ENCODE results near the gene SLC23A2.

SLC23A2 gene

DNA sequence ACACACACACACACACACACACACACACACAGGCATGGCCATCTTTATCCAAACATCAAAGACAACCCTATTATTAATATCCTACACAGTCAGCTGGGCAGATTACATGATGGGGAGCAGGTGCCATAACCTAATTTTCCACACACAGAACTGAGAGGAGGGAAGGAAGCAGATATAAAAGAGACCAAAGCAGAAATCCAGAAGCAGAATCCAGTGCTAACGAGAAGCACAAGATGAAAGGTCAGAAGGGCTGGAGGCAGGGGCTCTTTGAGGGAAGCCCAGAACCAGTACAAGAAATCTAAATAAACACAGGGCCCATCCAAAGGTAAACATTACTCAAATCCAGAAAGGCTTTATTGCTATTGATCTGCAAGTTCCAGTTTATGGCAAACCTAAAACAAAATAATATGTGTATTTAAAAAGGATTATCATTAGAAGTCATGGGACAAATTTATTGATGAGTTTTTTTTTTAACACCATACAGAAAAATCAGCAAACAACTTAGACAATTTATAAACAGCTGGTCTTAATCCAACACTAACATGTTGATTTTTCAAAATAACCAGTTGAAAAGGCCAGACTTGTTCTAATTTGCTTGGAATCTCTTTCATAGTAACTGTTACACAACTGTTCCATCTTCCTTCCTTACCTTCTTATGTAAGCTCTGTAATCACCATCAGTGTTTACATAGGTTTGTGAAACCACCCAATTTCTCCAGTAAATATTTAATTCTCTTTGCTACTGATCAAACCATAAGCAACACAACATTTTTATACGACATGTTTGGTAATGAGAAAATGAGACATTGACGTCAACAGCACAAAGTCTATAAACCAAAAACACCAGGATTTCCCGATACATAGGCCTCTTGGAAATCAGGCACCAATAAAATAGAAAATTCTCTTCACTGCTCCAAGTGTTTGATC is 34.2 kb downstream of the SLC23A2 start:
- peaks cover 14% of the 10 kb centered on the region for H3K36me3 ChIP-seq (replicated peaks; ENCODE audit: low read depth, low read length)
- no peaks in the 10 kb centered on the region for H3K27me3 ChIP-seq (ENCODE audit: low read depth, low read length)
- H3K9ac ChIP-seq (ENCODE audit: low read length): no peak overlapping the region
- TF ChIP-seq, protein P1, sequence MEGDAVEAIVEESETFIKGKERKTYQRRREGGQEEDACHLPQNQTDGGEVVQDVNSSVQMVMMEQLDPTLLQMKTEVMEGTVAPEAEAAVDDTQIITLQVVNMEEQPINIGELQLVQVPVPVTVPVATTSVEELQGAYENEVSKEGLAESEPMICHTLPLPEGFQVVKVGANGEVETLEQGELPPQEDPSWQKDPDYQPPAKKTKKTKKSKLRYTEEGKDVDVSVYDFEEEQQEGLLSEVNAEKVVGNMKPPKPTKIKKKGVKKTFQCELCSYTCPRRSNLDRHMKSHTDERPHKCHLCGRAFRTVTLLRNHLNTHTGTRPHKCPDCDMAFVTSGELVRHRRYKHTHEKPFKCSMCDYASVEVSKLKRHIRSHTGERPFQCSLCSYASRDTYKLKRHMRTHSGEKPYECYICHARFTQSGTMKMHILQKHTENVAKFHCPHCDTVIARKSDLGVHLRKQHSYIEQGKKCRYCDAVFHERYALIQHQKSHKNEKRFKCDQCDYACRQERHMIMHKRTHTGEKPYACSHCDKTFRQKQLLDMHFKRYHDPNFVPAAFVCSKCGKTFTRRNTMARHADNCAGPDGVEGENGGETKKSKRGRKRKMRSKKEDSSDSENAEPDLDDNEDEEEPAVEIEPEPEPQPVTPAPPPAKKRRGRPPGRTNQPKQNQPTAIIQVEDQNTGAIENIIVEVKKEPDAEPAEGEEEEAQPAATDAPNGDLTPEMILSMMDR (IDR thresholded peaks at IDR 0.05; ENCODE audit: low read depth, low read length): no peak
- no peak for TF ChIP-seq EZH2phosphoT487 (IDR thresholded peaks at IDR 0.05; ENCODE audit: low read depth)
- H3K79me2 ChIP-seq (ENCODE audit: low read length): peaks cover 3% of the 10 kb centered on the region
- H3K4me3 ChIP-seq (ENCODE audit: low read length): no peak overlapping the region
- H3K4me1 ChIP-seq (ENCODE audit: low read length): peaks cover 8% of the 10 kb centered on the region
- no peak overlapping the region for H2AFZ ChIP-seq (ENCODE audit: low read depth, low read length)
- no peak overlapping the region for H3K4me2 ChIP-seq (ENCODE audit: low read length)
- no peaks in the 10 kb centered on the region for H3K9me3 ChIP-seq (ENCODE audit: insufficient read depth, low read length)
- no peaks in the 10 kb centered on the region for H4K20me1 ChIP-seq (ENCODE audit: insufficient read depth, low read length)
- H3K27ac ChIP-seq (ENCODE audit: low read length): no peak overlapping the region

DNA sequence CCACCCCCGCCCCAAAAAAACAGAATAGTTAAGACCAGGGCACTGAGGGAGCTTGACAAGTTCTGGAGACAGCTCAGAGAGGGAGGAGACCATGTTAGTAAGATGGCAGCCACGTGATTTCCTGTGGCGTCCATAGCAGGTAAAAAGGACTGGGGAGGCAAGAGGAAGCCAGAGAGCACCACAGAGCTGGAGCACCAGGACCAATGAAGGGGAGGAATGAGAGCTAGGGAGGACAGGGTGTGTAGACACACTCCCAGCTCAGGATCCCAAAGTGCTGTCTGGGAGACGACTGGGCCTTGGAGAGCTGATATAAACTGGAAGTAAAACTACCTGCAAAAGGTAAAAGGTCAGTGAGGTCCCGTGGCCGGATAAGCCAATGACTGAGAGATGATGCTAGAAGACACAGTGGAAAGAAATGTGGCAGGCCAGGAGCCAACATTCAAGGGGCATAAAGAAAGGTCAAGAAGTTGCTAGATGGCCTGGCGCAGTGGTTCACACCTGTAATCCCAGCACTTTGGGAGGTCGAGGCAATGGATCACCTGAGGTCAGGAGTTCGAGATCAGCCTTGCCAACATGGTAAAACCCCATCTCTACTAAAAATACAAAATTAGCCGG is 39.0 kb downstream of the SLC23A2 start:
- Histone ChIP-seq H3K36me3 (replicated peaks; ENCODE audit: low read depth, low read length) (peaks cover 1% of the 10 kb centered on the region), H3K4me3 (ENCODE audit: low read length) (no peak overlapping the region), H3K9me3 (ENCODE audit: insufficient read depth, low read length) (no peaks in the 10 kb centered on the region), H3K4me2 (ENCODE audit: low read length) (no peak overlapping the region), H2AFZ (ENCODE audit: low read depth, low read length) (no peak overlapping the region), H3K27ac (ENCODE audit: low read length) (no peak overlapping the region), H3K27me3 (ENCODE audit: low read depth, low read length) (no peaks in the 10 kb centered on the region), H3K9ac (ENCODE audit: low read length) (no peak overlapping the region), H3K79me2 (ENCODE audit: low read length) (no peaks in the 10 kb centered on the region), H3K4me1 (ENCODE audit: low read length) (peaks cover 23% of the 10 kb centered on the region), H4K20me1 (ENCODE audit: insufficient read depth, low read length) (no peaks in the 10 kb centered on the region)
- TF ChIP-seq, protein P1 (IDR thresholded peaks at IDR 0.05; ENCODE audit: low read depth, low read length): no peak
- no peak for TF ChIP-seq EZH2phosphoT487 (IDR thresholded peaks at IDR 0.05; ENCODE audit: low read depth)

DNA sequence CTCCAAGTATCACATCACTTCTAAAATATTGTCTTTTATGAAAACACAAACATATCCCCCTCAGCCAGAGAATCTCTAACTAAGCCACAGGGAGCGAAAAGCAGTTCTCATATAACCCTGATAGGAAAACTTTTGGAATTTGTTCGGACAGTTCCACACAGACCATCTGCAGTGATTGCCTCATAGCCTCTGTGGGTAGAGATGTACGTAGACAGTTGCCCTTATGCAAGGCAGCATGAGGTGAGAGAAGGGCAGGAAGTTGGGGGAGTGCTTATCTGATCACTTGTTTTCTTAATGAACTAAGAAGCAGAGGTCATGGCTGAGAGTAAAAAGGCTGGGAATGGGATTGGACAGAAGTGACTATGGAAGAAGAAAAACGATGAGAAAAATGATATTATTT is 39.6 kb downstream of the SLC23A2 start:
- Histone ChIP-seq H3K4me3 (ENCODE audit: low read length) (no peak overlapping the region), H3K79me2 (ENCODE audit: low read length) (peaks cover 4% of the 10 kb centered on the region; the same call in 1 of the 2 replicates), H4K20me1 (ENCODE audit: insufficient read depth, low read length) (no peaks in the 10 kb centered on the region)

More for the DNA sequence above, 39.6 kb downstream of the SLC23A2 start:
- Histone ChIP-seq H3K4me2 (ENCODE audit: low read length) (no peak overlapping the region), H3K9me3 (ENCODE audit: insufficient read depth, low read length) (no peaks in the 10 kb centered on the region), H3K27me3 (ENCODE audit: low read depth, low read length) (no peaks in the 10 kb centered on the region), H3K36me3 (replicated peaks; ENCODE audit: low read depth, low read length) (no peaks in the 10 kb centered on the region), H3K27ac (ENCODE audit: low read length) (no peak overlapping the region), H2AFZ (ENCODE audit: low read depth, low read length) (no peak overlapping the region), H3K4me1 (ENCODE audit: low read length) (peaks cover 23% of the 10 kb centered on the region), H3K9ac (ENCODE audit: low read length) (no peak overlapping the region)
- no peak for TF ChIP-seq EZH2phosphoT487 (IDR thresholded peaks at IDR 0.05; ENCODE audit: low read depth)
- TF ChIP-seq, protein P1 (IDR thresholded peaks at IDR 0.05; ENCODE audit: low read depth, low read length): no peak
